GM23248 (cell line): ENCODE data around the gene RPL37A.

ENCODE experiments used
- EZH2 ChIP-seq: fragments of 200-600 bp; sonication (generic); IDR thresholded peaks from 2 replicates; pipeline ENCODE4 v1.6.1; 2018; ENCODE audit warnings: antibody characterized with exemption, mild to moderate bottlenecking; ENCODE audit not compliant: insufficient read depth, poor library complexity, severe bottlenecking
- EZH2phosphoT487 ChIP-seq: fragments of 200-600 bp; sonication (generic); IDR thresholded peaks from 2 replicates; pipeline ENCODE4 v1.6.1; 2018; ENCODE audit warnings: antibody characterized with exemption, moderate library complexity, mild to moderate bottlenecking, low read depth; ENCODE audit not compliant: insufficient read depth

DNA sequence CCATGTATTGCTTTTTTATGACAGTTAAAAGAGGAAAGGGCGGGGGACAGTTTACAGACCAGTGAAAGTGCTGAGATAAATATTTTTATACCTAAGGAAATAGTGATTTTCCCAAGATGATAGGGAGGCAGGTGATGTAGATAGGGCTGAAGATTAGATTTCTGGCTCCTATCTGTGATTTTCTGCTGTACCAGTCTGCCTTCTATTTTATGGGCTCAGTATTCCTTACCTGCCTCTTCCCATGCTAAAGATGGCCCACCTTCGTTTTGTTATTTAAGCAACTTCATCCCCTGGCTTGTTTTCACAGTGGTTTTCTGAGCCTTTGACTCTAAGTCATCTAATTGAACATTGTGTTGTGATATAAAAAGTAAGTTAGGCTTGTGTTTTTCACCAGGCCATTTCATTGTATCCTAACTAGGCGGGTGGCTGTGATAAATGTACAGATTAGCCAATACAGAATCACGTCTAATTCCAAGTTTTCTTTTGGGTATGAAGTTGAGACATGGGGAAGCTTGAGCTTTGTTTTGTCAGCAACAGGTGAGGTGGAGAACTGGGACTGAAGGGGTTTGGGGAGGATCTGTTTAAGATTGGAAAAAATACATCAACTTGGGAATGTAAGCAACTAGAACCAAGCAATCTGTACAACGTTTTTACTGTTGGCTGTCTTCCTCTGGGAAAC lies 5.2 kb downstream of the RPL37A start:
- TF ChIP-seq EZH2phosphoT487 (no peak), EZH2 (no peak)
